Endothelial cell of umbilical vein (primary cell): Measurements from ENCODE around the gene DXO.
"Not testable (repeated sequence)": the region's sequence is repeated elsewhere in the genome, so short reads cannot be mapped to it uniquely, and the experiment has no call there.

Experiments
- EZH2 ChIP-seq: IDR thresholded peaks from 2 replicates; pipeline ENCODE4 v1.6.1; 2012; ENCODE audit warnings: borderline replicate concordance, low read depth, mild to moderate bottlenecking, moderate library complexity, low read length, inconsistent platforms; ENCODE audit not compliant: severe bottlenecking
- FOS ChIP-seq: IDR thresholded peaks from 2 replicates; pipeline ENCODE4 v1.6.1; 2011; ENCODE audit warnings: mild to moderate bottlenecking, low read length, moderate library complexity, borderline replicate concordance; ENCODE audit not compliant: insufficient read depth
- GATA2 ChIP-seq: IDR thresholded peaks from 2 replicates; pipeline ENCODE4 v1.7.0; 2011; ENCODE audit warnings: low read depth, mild to moderate bottlenecking, moderate library complexity, mixed read lengths, low read length; ENCODE audit not compliant: insufficient read length, insufficient read depth
- JUN ChIP-seq: IDR thresholded peaks from 2 replicates; pipeline ENCODE4 v1.6.1; 2011; ENCODE audit warnings: borderline replicate concordance, low read depth; ENCODE audit not compliant: insufficient read length, insufficient read depth
- MYC ChIP-seq: IDR thresholded peaks from one replicate; pipeline ENCODE4 v1.6.1; 2011; ENCODE audit warnings: mild to moderate bottlenecking, low read depth, low read length
- POLR2A ChIP-seq: IDR thresholded peaks from 2 replicates; pipeline ENCODE4 v1.6.1; 2012; ENCODE audit warnings: low read depth, mild to moderate bottlenecking, control low read depth, low read length
- POLR2AphosphoS5 ChIP-seq: IDR thresholded peaks from 2 replicates; pipeline ENCODE4 v1.6.1; 2012; ENCODE audit warnings: low read depth, mild to moderate bottlenecking, control low read depth, low read length, moderate library complexity; ENCODE audit not compliant: insufficient read depth
- TF ChIP-seq, protein P1 (sequence below), 2 donors: IDR thresholded peaks; 1 replicate in 1 of 2; 2 replicates in 1 of 2; pipeline ENCODE4 v1.5.1; 2011; ENCODE audit warnings: low read length in 2 of 2, mild to moderate bottlenecking in 2 of 2, moderate library complexity in 2 of 2, control low read depth in 1 of 2, inconsistent platforms in 1 of 2, low read depth in 1 of 2; ENCODE audit not compliant: insufficient read depth in 1 of 2; ENCODE audit errors: extremely low read depth in 1 of 2

GRCh38 chr6:31981744-31982143 lies 9.8 kb upstream of the DXO start, which contains the start of gene C4A:
- TF ChIP-seq, protein P1, sequence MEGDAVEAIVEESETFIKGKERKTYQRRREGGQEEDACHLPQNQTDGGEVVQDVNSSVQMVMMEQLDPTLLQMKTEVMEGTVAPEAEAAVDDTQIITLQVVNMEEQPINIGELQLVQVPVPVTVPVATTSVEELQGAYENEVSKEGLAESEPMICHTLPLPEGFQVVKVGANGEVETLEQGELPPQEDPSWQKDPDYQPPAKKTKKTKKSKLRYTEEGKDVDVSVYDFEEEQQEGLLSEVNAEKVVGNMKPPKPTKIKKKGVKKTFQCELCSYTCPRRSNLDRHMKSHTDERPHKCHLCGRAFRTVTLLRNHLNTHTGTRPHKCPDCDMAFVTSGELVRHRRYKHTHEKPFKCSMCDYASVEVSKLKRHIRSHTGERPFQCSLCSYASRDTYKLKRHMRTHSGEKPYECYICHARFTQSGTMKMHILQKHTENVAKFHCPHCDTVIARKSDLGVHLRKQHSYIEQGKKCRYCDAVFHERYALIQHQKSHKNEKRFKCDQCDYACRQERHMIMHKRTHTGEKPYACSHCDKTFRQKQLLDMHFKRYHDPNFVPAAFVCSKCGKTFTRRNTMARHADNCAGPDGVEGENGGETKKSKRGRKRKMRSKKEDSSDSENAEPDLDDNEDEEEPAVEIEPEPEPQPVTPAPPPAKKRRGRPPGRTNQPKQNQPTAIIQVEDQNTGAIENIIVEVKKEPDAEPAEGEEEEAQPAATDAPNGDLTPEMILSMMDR (IDR thresholded peaks at IDR 0.05; ENCODE audit: extremely low read depth in 1 of 2, insufficient read depth in 1 of 2, low read depth in 1 of 2, low read length in 2 of 2) = not testable (repeated sequence)
- not testable (repeated sequence) for TF ChIP-seq FOS, POLR2AphosphoS5, JUN, POLR2A, EZH2, GATA2, MYC
